GM12878 (cell line): ENCODE data around the gene ADGRD1.

Source experiments
- CHD1 ChIP-seq: IDR thresholded peaks from 2 replicates; pipeline ENCODE4 v1.6.1; 2012; ENCODE audit warnings: low read depth, low read length, improper control_type of control experiment
- CTCF ChIP-seq, 3 experiments: IDR thresholded peaks in 2 of 3; conservative IDR thresholded peaks in 1 of 3; 2 replicates each; pipeline ENCODE4 v1.5.1; 2011; ENCODE audit warnings: low read depth in 3 of 3, low read length in 3 of 3, mild to moderate bottlenecking in 3 of 3, control low read depth in 2 of 3, moderate library complexity in 2 of 3, inconsistent platforms in 1 of 3, mixed read lengths in 1 of 3; ENCODE audit not compliant: control insufficient read depth in 2 of 3, insufficient read depth in 1 of 3; ENCODE audit errors: extremely low read depth in 1 of 3
- FOS ChIP-seq: IDR thresholded peaks from 3 replicates; pipeline ENCODE4 v1.6.1; 2011; ENCODE audit warnings: borderline replicate concordance; ENCODE audit not compliant: insufficient read length; ENCODE audit errors: extremely low read depth
- IKZF1 ChIP-seq: fragments of 450-650 bp; conservative IDR thresholded peaks from 2 replicates; pipeline ENCODE4 v1.6.1; 2017; ENCODE audit warnings: antibody characterized with exemption, mild to moderate bottlenecking
- MYC ChIP-seq: IDR thresholded peaks from 2 replicates; pipeline ENCODE4 v1.6.1; 2011; ENCODE audit warnings: mild to moderate bottlenecking, low read length, moderate library complexity, inconsistent platforms; ENCODE audit not compliant: insufficient read depth, insufficient replicate concordance, insufficient read length, severe bottlenecking
- POLR2AphosphoS2 ChIP-seq: IDR thresholded peaks from 2 replicates; pipeline ENCODE4 v1.6.1; 2011; ENCODE audit warnings: low read depth, mild to moderate bottlenecking, low read length, improper control_type of control experiment, moderate library complexity
- REST ChIP-seq: IDR thresholded peaks from 2 replicates; pipeline ENCODE4 v1.6.1; 2012; ENCODE audit warnings: mild to moderate bottlenecking, low read depth, low read length
- SIX5 ChIP-seq: IDR thresholded peaks from 2 replicates; pipeline ENCODE4 v1.6.1; 2011; ENCODE audit warnings: mild to moderate bottlenecking, low read depth, low read length, moderate library complexity; ENCODE audit not compliant: severe bottlenecking
- ZBTB33 ChIP-seq: fragments of 450-650 bp; IDR thresholded peaks from 2 replicates; pipeline ENCODE4 v1.6.1; 2017; ENCODE audit warnings: mild to moderate bottlenecking
- ZNF217 ChIP-seq: fragments of 450-650 bp; IDR thresholded peaks from 2 replicates; pipeline ENCODE4 v1.6.1; 2017; ENCODE audit warnings: antibody characterized with exemption, mild to moderate bottlenecking

- TF ChIP-seq CHD1 (no peak), CTCF (IDR thresholded peaks at IDR 0.05 in 2 of 3, conservative IDR thresholded peaks at IDR 0.05 in 1 of 3; ENCODE audit: control insufficient read depth in 2 of 3, extremely low read depth in 1 of 3, insufficient read depth in 1 of 3, low read depth in 3 of 3, low read length in 3 of 3) (no peak), SIX5 (no peak), IKZF1 (no peak), REST (no peak), ZBTB33 (no peak), POLR2AphosphoS2 (no peak), ZNF217 (no peak), MYC (no peak), FOS (no peak)
These were observed 1.3 kb upstream of the ADGRD1 start for GRCh38 chr12:130952171-130952954.
